ENCODE data around the gene KRT86.
"Not testable (repeated sequence)": the region's sequence is repeated elsewhere in the genome, so short reads cannot be mapped to it uniquely, and the experiment has no call there.

KRT86 gene

GRCh38 chr12:52270541-52271070 is 3.8 kb upstream of the KRT86 start:
- no peak for DNase-seq

GRCh38 chr12:52271158-52271557 is 3.3 kb upstream of the KRT86 start:
- DNase-seq, result no peak

DNA sequence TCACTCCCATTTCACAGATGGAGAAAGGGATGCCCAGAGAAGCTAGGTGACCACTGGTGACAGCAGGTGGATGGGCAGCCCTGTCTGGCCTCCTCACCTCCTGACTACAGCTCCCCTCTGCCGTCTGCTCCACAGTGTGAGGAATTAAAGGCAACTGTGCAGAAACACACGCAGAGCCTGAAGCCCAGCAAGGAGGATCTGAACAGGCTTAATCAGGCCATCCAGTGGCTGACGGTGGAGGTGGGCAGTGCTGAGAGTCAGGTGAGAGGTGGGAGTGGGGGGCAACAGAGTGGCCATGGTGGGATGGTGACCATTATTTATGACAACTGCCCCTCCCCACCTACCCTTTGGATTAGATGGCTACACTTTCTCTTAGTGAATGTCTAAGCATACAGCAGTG is 1.2 kb downstream of the KRT86 start:
- no peak for DNase-seq

- no peak for DNase-seq
Measured at GRCh38 chr12:52277486-52278245, 3.2 kb downstream of the KRT86 start.

- DNase-seq, result peak; percentile 40 to 44
Measured at GRCh38 chr12:52278575-52279421, 4.4 kb downstream of the KRT86 start.

GRCh38 chr12:52279422-52280318 is 5.2 kb downstream of the KRT86 start:
- no peak for DNase-seq

DNA sequence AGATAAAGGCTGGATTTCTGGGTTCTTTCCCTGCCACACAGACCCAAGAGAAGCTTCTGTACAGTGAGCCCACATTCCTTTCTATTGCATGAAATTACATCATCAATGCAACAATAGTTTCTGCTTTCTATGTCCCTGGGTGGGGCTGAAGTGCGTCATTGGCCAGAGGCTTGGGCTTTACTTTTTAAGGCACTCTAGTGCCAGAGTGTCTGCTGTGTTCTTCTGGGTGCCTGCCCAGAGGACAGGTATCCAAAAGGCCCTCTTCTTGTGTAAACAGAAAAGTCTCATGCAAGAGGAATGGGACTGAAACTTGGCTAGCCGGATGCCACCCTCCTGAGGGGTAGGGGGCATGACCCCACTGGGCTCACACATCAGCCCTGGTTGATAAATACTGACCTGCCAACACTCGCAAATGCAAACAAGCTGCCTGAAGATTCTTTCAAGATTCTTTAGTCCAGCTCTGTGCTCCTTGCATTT is 5.9 kb downstream of the KRT86 start:
- no peak for DNase-seq

GRCh38 chr12:52280796-52281560 is 6.5 kb downstream of the KRT86 start:
- no peak for DNase-seq

GRCh38 chr12:52284562-52285171 is 10.2 kb downstream of the KRT86 start:
- DNase-seq, result no peak

DNA sequence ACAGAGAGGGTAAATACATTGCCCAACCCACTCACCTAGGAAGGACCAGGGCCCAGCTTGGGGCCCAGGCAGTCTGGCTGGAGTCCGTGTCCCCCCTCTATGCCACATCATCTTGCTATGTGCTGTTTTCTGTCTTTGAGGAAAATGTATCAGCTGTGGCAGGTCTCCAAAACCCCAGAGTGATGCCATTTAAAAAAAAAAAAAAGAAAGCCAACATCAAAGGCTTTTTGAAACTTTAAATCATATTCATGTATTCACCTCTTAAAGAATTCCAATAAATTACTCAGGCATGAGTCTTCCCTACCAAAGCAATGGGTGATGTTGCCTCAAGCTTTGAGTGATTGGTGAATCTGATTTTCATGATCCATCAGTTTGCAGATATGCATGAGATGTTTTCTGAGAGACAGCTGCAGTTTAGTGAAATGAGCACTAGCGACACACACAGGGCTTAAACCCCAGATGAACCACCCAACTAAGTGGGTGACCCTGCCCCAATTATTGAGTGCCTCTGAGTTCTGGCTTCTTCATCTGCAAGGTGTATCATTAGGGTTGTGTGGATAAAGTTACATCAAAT is 10.8 kb downstream of the KRT86 start:
- DNase-seq, result no peak

GRCh38 chr12:52285851-52286530 is 11.5 kb downstream of the KRT86 start:
- no peak for DNase-seq

DNA sequence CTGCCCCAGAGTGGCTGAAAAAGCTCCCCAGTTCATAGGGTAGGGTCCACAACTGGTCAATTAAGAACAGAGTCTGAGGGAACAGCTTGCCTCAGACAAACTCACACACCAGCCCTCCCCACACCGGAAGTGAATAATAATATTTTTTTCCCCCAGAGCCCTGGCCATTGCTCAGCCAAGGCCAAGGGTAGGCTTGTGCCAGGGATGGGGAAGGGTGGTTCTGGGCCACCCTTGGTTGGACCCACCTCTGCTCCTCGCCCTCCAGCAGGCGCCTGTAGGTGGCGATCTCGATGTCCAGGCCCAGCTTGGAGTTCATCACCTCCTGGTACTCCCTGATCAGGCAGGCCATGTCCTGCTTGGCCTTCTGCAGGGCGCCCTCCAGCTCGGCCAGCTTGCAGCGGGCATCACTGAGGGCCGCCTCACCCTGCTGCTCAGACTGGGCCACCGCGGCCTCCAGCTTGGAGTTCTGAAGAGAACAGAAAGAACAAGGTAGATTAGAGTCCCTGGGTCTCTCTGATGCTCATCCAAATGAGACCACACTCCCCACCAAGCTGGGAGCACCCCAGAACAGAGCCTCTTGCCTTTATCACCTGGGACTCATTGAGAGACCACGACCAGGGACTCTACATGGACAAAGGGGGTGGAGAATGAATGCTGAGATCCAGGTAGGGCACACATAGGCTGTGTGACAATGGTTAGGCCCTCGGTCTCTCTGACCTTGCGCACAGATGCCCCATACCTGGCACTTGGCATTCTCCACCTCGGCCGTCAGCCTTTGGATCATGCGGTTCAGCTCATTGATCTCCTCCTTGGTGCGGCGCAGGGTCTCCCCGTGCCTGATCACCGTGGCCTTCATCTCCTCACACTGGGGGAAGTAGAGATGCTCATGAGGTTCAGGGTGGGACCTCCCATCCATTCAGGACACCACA is 12.7 kb downstream of the KRT86 start:
- DNase-seq, result not testable (repeated sequence)

DNA sequence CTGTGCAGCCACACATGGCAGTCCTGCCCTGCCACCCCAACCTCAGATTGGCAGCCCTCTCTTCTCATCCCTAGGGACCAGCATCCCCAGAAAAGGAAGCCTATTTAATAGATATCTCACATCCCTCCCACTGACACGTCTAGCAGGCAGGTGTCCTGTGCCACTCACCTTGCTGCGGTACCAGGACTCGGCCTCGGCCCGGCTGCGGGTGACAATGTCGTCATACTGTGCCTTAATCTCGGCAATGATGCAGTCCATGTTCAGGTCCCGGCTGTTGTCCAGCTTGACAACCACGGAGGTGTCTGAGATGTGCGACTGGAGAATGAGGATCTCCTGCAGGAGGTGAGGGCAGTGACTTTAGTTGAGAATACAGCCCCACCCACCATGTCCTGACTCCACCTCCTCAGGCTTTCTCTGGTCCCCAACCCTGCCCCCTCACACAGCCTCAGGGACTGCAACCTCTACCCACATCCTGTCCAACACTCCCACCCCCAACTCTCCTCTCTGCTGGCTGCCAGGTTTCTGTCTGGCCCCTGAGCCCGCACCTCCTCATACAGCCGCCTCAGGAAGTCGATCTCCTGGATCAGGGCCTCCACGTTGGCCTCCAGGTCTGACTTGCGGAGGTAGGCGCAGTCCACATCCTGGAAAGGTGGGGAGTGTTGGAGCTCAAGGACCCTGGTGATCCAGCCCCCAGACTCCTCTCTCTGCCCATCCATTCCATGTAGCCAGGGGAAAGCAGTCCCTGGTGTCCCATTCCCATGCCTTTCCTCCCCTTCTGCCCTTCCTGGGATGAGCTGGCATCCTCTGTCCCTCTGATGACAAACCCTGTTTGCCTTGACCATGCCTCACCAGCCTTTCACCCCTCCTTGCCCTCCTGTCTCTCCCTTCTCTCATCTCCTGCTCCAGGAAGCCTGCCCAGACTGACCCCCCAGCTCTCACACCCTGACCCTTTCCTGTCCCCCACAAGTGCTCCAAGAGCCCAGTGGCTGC is 13.7 kb downstream of the KRT86 start:
- DNase-seq, result not testable (repeated sequence)

- not testable (repeated sequence) for DNase-seq
Measured at GRCh38 chr12:52290483-52291134, 16.2 kb downstream of the KRT86 start.

DNA sequence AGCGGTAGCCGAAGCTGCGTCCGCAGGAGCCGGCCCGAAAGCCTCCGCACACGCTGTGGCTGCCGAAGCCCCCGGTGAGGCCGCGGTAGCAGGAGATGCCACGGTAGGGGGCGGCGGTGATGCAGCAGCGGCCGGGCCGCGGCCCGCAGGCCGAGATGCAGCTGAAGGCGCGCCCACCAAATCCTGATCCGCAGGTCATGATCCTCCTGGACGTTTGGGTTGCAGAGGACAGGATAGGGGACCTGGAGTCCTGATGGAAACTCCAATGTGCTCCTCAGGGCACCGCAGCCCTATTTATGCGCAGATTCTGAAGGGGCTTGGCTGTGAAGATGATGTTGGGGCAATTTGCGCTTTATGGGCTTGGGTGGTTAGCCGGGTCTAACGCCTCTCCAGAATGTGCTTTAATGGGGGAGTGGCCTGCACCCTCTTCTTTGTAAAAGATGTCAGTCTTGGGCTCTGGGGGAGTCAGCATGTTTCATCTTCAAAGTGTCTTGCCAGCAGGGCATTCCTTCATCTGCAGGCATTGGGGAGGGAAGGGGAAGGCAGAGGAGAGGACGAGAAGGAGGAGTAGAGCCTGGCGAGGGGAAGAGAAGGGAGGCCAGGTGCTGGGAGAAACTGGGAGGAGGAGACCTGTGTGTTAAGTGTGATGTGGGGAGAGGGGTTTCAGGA is 17.0 kb downstream of the KRT86 start, which contains the start of gene KRT81:
TSS of gene KRT81 (minus strand) at position 268 of the 669 bp plus-strand sequence. CDS start at position 199, 69 bp downstream.
- DNase-seq, result no peak

GRCh38 chr12:52293926-52294325 is 19.5 kb downstream of the KRT86 start:
- DNase-seq, result no peak

DNA sequence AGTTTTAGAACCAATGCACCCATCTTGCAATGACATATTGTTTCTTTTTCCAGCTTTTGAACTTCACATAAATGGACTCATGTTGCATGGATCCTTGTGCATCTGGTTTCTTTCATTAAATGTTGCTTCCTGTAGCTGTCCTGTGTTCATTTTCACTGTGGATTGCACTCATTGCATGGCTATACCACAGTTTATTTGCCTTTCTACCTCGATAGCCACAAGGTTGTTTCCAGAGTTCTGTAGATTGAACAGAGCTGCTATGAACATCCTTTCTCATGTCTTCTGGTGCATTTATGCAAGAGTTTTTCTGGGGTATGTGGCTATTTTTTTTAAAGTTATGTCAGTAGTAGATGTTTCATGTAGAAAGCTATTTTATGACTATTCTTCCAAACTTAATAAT is 20.4 kb downstream of the KRT86 start:
- no peak for DNase-seq
